ENCODE measurements around the gene PJVK. TPM values are rescaled to one million over a fixed set of nuclear protein-coding genes. Genes with fewer than 3 reads are reported as not detected.
A peak's percentile ranks its signal among the peaks of the same experiment; 100 is the strongest.
"Not testable (repeated sequence)": the region's sequence is repeated elsewhere in the genome, so short reads cannot be mapped to it uniquely, and the experiment has no call there.

PJVK gene
- total RNA-seq, 1 donor from 2014 or later: 0.91 TPM

- Histone ChIP-seq H3K36me3 (no peaks in the 10 kb centered on the region), H3K4me3 (no peak overlapping the region), H3K9me3 (replicated peaks) (no peaks in the 10 kb centered on the region), H3K4me1 (peaks cover 24% of the 10 kb centered on the region), H3K27ac (replicated peaks) (no peak overlapping the region), H3K27me3 (ENCODE audit: low read depth) (no peaks in the 10 kb centered on the region)
- no peak for DNase-seq
- TF ChIP-seq, protein P1, sequence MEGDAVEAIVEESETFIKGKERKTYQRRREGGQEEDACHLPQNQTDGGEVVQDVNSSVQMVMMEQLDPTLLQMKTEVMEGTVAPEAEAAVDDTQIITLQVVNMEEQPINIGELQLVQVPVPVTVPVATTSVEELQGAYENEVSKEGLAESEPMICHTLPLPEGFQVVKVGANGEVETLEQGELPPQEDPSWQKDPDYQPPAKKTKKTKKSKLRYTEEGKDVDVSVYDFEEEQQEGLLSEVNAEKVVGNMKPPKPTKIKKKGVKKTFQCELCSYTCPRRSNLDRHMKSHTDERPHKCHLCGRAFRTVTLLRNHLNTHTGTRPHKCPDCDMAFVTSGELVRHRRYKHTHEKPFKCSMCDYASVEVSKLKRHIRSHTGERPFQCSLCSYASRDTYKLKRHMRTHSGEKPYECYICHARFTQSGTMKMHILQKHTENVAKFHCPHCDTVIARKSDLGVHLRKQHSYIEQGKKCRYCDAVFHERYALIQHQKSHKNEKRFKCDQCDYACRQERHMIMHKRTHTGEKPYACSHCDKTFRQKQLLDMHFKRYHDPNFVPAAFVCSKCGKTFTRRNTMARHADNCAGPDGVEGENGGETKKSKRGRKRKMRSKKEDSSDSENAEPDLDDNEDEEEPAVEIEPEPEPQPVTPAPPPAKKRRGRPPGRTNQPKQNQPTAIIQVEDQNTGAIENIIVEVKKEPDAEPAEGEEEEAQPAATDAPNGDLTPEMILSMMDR (IDR thresholded peaks at IDR 0.05; ENCODE audit: borderline replicate concordance): no peak
- intact Hi-C loops (cut with micrococcal nuclease): no loop called here
These were observed 39.1 kb upstream of the PJVK start for GRCh38 chr2:178412047-178412446.

GRCh38 chr2:178412453-178412852 is 38.7 kb upstream of the PJVK start:
- H3K4me3 ChIP-seq; H3K9me3 ChIP-seq (replicated peaks); intact Hi-C loops (cut with micrococcal nuclease); DNase-seq; H3K27ac ChIP-seq (replicated peaks); H3K27me3 ChIP-seq (ENCODE audit: low read depth); H3K36me3 ChIP-seq: not testable (repeated sequence)
- peaks cover 24% of the 10 kb centered on the region for H3K4me1 ChIP-seq

DNA sequence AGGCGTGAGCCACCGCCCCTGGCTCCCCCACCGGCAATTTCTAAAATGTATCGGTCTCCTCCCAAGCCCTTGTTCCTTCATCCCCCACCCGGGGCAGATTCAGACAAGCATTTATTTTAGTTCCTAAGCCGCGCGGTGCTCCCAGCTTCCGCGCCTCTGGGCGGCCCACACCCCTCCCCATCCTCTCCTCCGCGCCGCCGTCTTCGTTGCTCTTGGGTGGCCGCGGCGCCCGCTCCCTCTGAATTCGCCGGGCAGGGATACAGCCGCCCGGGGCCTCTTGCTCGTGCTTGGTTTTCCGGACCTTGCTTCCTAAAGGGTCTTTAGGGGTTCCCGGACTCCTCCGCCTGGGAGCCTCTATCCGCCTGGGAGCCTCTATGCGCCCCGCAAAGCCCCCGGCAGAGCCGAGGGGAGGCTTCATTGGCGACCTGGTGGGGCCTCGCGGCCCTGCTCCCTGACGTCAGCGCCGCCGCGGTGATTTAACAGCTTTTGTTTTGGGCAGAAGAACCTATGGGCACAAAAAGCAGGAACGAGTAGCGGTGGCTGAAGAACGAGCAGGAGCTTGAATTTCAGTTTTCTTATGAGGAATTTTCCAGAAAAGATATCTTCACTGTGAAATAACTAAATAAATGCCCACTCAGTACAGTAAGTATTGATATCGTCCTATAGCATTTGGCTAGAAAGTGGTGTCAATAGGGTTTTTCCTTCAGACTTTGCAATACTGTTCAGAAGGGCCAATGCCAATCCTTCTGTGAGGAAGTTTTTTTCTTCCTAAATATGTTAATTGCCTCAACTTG is 37.5 kb upstream of the PJVK start:
- Histone ChIP-seq H3K4me1 (peaks cover 24% of the 10 kb centered on the region), H3K36me3 (no peaks in the 10 kb centered on the region), H3K9me3 (replicated peaks) (no peaks in the 10 kb centered on the region), H3K4me3 (peak overlapping the region; percentile 78), H3K27me3 (ENCODE audit: low read depth) (no peaks in the 10 kb centered on the region), H3K27ac (replicated peaks) (peak overlapping the region; percentile 93)
- TF ChIP-seq, protein P1 (IDR thresholded peaks at IDR 0.05; ENCODE audit: borderline replicate concordance): no peak
- peak; percentile 78 for DNase-seq
- intact Hi-C loops (cut with micrococcal nuclease): no loop called here

DNA sequence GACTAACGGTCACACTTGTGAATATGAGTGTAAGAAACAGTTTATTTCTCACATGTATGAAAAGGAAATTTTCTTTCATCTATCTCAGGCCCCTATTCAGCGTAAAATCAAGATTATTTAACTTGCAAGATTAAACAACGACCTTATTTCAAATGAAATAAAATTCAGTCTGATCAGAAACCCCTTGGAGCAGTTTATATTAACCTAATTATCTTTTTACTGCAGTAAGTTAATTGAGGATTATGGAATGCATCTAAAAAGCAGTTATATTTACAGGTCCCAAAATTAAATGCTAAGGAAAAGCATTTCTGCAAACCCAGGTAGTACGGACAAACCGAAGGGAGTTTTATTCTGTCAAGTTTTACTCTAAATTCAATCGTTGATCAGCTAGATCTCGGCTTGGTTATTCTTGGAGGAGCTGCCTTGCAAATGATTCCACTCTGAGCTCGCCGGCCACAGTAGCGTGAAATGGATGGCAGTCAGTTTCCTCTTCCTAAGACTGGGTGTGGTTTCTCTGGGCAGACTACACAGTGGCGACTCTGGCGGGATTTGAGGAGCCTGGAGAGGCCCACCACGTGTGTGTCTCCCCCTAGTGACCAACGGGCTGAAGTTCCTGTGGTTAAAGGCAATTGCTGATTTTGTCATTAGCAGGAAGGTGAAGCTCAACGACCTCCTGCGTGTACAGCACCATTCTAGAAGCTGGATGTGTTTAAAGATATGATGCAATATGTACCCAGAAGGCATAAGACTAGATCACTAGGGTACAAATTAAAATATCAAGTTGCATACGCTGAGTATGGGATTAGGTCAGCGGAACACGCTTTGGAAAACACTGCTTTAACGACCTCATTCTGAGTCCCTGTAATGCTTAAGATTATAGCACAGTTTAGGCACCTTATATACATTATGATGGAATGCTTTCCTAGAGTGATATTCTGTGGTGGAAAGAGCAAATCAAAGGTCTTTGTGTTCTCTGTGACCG is 36.6 kb upstream of the PJVK start:
- peaks cover 24% of the 10 kb centered on the region for H3K4me1 ChIP-seq
- peak overlapping the region; percentile 93 for H3K27ac ChIP-seq (replicated peaks)
- no peaks in the 10 kb centered on the region for H3K9me3 ChIP-seq (replicated peaks)
- TF ChIP-seq, protein P1 (IDR thresholded peaks at IDR 0.05; ENCODE audit: borderline replicate concordance): peak; percentile 95
- peak; percentile 87 for DNase-seq
- intact Hi-C loops (cut with micrococcal nuclease): no loop called here
- peak overlapping the region; percentile 78 for H3K4me3 ChIP-seq
- no peaks in the 10 kb centered on the region for H3K36me3 ChIP-seq
- no peaks in the 10 kb centered on the region for H3K27me3 ChIP-seq (ENCODE audit: low read depth)

- TF ChIP-seq, protein P1 (IDR thresholded peaks at IDR 0.05; ENCODE audit: borderline replicate concordance): no peak
- H3K27me3 ChIP-seq (ENCODE audit: low read depth): no peaks in the 10 kb centered on the region
- no peak overlapping the region for H3K4me3 ChIP-seq
- no peak for DNase-seq
- peaks cover 24% of the 10 kb centered on the region for H3K4me1 ChIP-seq
- intact Hi-C loops (cut with micrococcal nuclease): no loop called here
- H3K36me3 ChIP-seq: no peaks in the 10 kb centered on the region
- H3K27ac ChIP-seq (replicated peaks): no peak overlapping the region
- no peaks in the 10 kb centered on the region for H3K9me3 ChIP-seq (replicated peaks)
These were observed 35.2 kb upstream of the PJVK start for GRCh38 chr2:178415979-178416378.
